ENCODE results near the gene DNHD1.

- TF ChIP-seq GATA2 (IDR thresholded peaks at IDR 0.05; ENCODE audit: low read depth, low read length) (no peak), GATA3 (IDR thresholded peaks at IDR 0.05; ENCODE audit: low read depth, low read length) (no peak)
Measured at GRCh38 chr11:6457581-6458320, 39.3 kb upstream of the DNHD1 start.
